Psoas muscle (tissue), 8 donors: ENCODE measurements around the gene RILPL2. TPM values are rescaled to one million over a fixed set of nuclear protein-coding genes. Genes with fewer than 3 reads are reported as not detected.
"Not testable (repeated sequence)": the region's sequence is repeated elsewhere in the genome, so short reads cannot be mapped to it uniquely, and the experiment has no call there.

Source experiments
- ATAC-seq, 4 donors: fragments of 200-7000 bp; cut with Tn5 transposase; one replicate each; pipeline ENCODE4 v1.9.1; 2020; ENCODE audit warnings: moderate library complexity in 3 of 4, mild to moderate bottlenecking in 2 of 4
- DNase-seq, 2 donors: peaks; one replicate each; pipeline ENCODE4 v3.0.0-alpha.2; 2020
- H3K27ac ChIP-seq: fragments of 200-600 bp; one replicate; pipeline ENCODE4 v1.8.0; 2022
- H3K27me3 ChIP-seq, 3 donors: fragments of 200-600 bp in 1 of 3; one replicate each; pipeline versions ENCODE4 v1.6.1 to v1.8.0; 2013 to 2022; ENCODE audit warnings: low read length in 2 of 3, mild to moderate bottlenecking in 2 of 3, moderate library complexity in 1 of 3; ENCODE audit not compliant: insufficient read depth in 3 of 3
- H3K36me3 ChIP-seq, 2 donors: fragments of 200-600 bp in 1 of 2; one replicate each; pipeline versions ENCODE4 v1.6.1 to v1.8.0; 2013 to 2022; ENCODE audit warnings: low read depth in 1 of 2, mild to moderate bottlenecking in 1 of 2, moderate library complexity in 1 of 2; ENCODE audit not compliant: insufficient read depth in 1 of 2
- H3K4me1 ChIP-seq: fragments of 200-600 bp; one replicate; pipeline ENCODE4 v1.8.0; 2022
- H3K4me3 ChIP-seq: fragments of 200-600 bp; one replicate; pipeline ENCODE4 v1.8.0; 2022; ENCODE audit warnings: mild to moderate bottlenecking
- H3K9me3 ChIP-seq: fragments of 200-600 bp; one replicate; pipeline ENCODE4 v1.8.0; 2022
- WGBS, 3 donors: extraction: QIAGEN DNeasy Blood & Tissue Kit; methylation state at CpG; one replicate each; pipeline versions ENCODE4 v1.1.6 to v1.1.7; 2013; 5-methylcytosine and 5-hydroxymethylcytosine counted together
- intact Hi-C, 2 donors: fragments of 100-400 bp; cut with DNase I; formaldehyde crosslinking; loops; one replicate each; pipeline versions ENCODE4 v1.11.0 to v1.14.2; 2022
- long read RNA-seq, 2 donors: library from polyadenylated mRNA; unstranded; transcript quantifications; one replicate each; pipeline ENCODE4 v2.0.0, GENCODE V29; 2021
- polyA plus RNA-seq, 3 donors: library from polyadenylated mRNA; stranded (reverse); fragments of 200-250 nt; gene quantifications; one replicate each; pipeline ENCODE4 v1.2.3, GENCODE V29; 2013
- total RNA-seq, 4 donors: library from RNA; stranded (reverse); fragmentation: NEBNext Ultra II Directional in 2 of 4; extraction: Animal tissue kit (Norgen Biotek cat#: 25700) in 2 of 4; gene quantifications; one replicate each; pipeline versions ENCODE4 v1.2.1 to v1.2.4, GENCODE V29; 2021 to 2023
- TF ChIP-seq, protein P1 (sequence below): fragments of 200-600 bp; IDR thresholded peaks from one replicate; pipeline ENCODE4 v1.8.0; 2022; ENCODE audit warnings: antibody characterized with exemption
- donor health status: healthy with polysubstance abuse.
- donor health status: DM: no; HTN: no; CAD: no; lungs with moderate emphysema.
- donor health status: Bipolar disorder and iron deficiency.
- donor health status: healthy.
- donor health status: DM: yes; HTN: yes; CAD: no.
- donor health status: DM: no; HTN: no; CAD: no.
- donor health status: DM: no; HTN: no; CAD: no.
- donor health status: DM: yes; HTN: yes; CAD: no.

Gene RILPL2
- total RNA-seq = 1 to 10 TPM in 3 of 4 donors, under 1 TPM in 1; 0.69 to 1.2 (median 1.1) TPM
- 1 to 10 TPM; 1.1 to 1.6 (median 1.2) TPM for polyA plus RNA-seq
- long read RNA-seq, donor 1, full-length matches to known transcripts = 1 of 4 reads
- long read RNA-seq, donor 1, partial matches to known transcripts = 1 of 4 reads
- long read RNA-seq, donor 1, other reads (novel, unspliced or antisense) = 2 of 4 reads
- long read RNA-seq, donor 2, full-length matches to known transcripts = 5 of 9 reads
- long read RNA-seq, donor 2, partial matches to known transcripts = 2 of 9 reads
- long read RNA-seq, donor 2, other reads (novel, unspliced or antisense) = 2 of 9 reads

GRCh38 chr12:123436017-123436964 lies at the start of gene RILPL2:
TSS of gene RILPL2 (minus strand) at chr12:123436684. CDS start at chr12:123436420, 264 bp downstream.
- ATAC-seq (peak; percentile 91 to 97 (median 94)), DNase-seq (peak; percentile 89 to 94)
- Histone ChIP-seq H3K4me3 (peak within 1 kb of the TSS; percentile 84), H3K27ac (peak within 1 kb of the TSS; percentile 68), H3K27me3 (no peaks in the 10 kb centered on the region), H3K36me3 (no peaks in the 10 kb centered on the region), H3K9me3 (no peaks in the 10 kb centered on the region), H3K4me1 (no peaks in the 10 kb centered on the region)
- WGBS, 3 donors = 3% methylated on average over 63 to 69 of the region's 69 CpGs
- intact Hi-C loops = loop anchor here in 1 of 2 donors (10.0 kb wide), 1 partner anchor 119 kb away; no protein-coding TSS in a partner anchor
- TF ChIP-seq, protein P1, sequence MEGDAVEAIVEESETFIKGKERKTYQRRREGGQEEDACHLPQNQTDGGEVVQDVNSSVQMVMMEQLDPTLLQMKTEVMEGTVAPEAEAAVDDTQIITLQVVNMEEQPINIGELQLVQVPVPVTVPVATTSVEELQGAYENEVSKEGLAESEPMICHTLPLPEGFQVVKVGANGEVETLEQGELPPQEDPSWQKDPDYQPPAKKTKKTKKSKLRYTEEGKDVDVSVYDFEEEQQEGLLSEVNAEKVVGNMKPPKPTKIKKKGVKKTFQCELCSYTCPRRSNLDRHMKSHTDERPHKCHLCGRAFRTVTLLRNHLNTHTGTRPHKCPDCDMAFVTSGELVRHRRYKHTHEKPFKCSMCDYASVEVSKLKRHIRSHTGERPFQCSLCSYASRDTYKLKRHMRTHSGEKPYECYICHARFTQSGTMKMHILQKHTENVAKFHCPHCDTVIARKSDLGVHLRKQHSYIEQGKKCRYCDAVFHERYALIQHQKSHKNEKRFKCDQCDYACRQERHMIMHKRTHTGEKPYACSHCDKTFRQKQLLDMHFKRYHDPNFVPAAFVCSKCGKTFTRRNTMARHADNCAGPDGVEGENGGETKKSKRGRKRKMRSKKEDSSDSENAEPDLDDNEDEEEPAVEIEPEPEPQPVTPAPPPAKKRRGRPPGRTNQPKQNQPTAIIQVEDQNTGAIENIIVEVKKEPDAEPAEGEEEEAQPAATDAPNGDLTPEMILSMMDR = no peak

DNA sequence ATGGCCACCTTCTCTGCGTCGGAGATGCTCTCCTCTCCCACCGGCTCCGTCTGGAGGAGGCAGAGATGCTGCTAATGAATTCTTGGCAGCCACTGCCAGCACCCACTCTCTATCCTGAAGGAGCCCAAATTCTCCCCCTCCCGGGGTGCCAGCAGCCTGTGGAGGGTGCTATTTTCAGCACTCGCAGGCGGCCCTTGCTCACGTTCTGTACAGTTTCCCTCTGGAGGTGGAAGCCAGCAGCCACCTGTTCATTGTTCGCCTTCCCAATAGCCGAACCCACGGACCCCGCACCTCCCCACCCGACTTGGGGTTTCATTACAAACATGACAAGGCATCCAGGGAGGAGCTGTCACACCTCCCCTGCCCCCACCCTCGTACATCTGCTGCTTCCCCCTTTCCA lies 49.3 kb upstream of the RILPL2 start:
- intact Hi-C loops = no loop called here
- Histone ChIP-seq H3K27ac (peak overlapping the region; percentile 58), H3K27me3 (no peaks in the 10 kb centered on the region), H3K4me3 (no peak overlapping the region), H3K36me3 (peaks cover 0 to 44% of the 10 kb centered on the region in 2 donors), H3K4me1 (peaks cover 4% of the 10 kb centered on the region), H3K9me3 (no peaks in the 10 kb centered on the region)
- peak in 1 of 4 donors; percentile 32 for ATAC-seq
- 58 to 70% (median 64%) methylated on average over 12 to 14 of the region's 14 CpGs for WGBS, 3 donors
- TF ChIP-seq, protein P1 = no peak
- DNase-seq = peak in 1 of 2 donors; percentile 55

GRCh38 chr12:123483602-123484248 lies 47.2 kb upstream of the RILPL2 start:
- intact Hi-C loops = loop anchor here in 1 of 2 donors (5.0 kb wide), 1 partner anchor 39 kb away; no protein-coding TSS in a partner anchor
- H3K4me3 ChIP-seq = no peak overlapping the region
- H3K27me3 ChIP-seq = no peaks in the 10 kb centered on the region
- WGBS, 3 donors = 72 to 81% (median 77%) methylated on average over 18 of the region's 18 CpGs
- peaks cover 21% of the 10 kb centered on the region for H3K4me1 ChIP-seq
- no peak for ATAC-seq
- no peaks in the 10 kb centered on the region for H3K9me3 ChIP-seq
- TF ChIP-seq, protein P1 = no peak
- H3K27ac ChIP-seq = peak overlapping the region; percentile 46
- DNase-seq = peak in 1 of 2 donors; percentile 45
- peaks cover 0 to 44% of the 10 kb centered on the region in 2 donors for H3K36me3 ChIP-seq

GRCh38 chr12:123482876-123483275 lies 46.4 kb upstream of the RILPL2 start:
- Histone ChIP-seq H3K27me3 (no peaks in the 10 kb centered on the region), H3K9me3 (no peaks in the 10 kb centered on the region), H3K36me3 (peaks cover 0 to 44% of the 10 kb centered on the region in 2 donors), H3K4me1 (peaks cover 29% of the 10 kb centered on the region), H3K27ac (peak overlapping the region; percentile 11), H3K4me3 (no peak overlapping the region)
- TF ChIP-seq, protein P1 = no peak
- ATAC-seq (no peak), DNase-seq (peak in 1 of 2 donors; percentile 10)
- 79 to 83% (median 80%) methylated on average over 6 of the region's 6 CpGs for WGBS, 3 donors
- intact Hi-C loops = loop anchor here in 1 of 2 donors (5.0 kb wide), 1 partner anchor 39 kb away; no protein-coding TSS in a partner anchor

DNA sequence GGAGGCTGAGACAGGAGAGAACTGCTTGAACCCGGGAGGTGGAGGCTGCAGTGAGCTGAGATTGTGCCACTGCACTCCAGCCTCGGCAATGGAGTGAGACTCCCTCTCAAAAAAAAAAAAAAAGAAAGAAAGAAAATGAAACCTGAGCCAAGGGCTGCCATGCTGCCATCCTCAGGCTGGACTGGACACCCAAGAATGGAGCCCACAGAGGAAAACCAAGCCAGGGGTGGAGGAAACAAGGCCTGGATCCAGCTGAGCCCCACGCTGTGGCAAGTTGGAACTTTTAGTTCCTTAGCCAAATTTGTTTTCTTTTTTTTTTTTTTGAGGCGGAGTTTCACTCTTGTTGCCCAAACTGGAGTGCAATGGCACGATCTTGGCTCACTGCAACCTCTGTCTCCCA lies 44.8 kb upstream of the RILPL2 start:
- WGBS, 3 donors = 75 to 95% (median 83%) methylated on average over 5 of the region's 5 CpGs
- intact Hi-C loops = loop anchor here in 1 of 2 donors (5.0 kb wide), 1 partner anchor 41 kb away; no protein-coding TSS in a partner anchor
- not testable (repeated sequence) for H3K27me3 ChIP-seq, H3K4me3 ChIP-seq, DNase-seq, H3K9me3 ChIP-seq, ATAC-seq
- H3K27ac ChIP-seq = peak overlapping the region; percentile 97
- H3K4me1 ChIP-seq = peaks cover 29% of the 10 kb centered on the region
- H3K36me3 ChIP-seq = peaks cover 3 to 34% of the 10 kb centered on the region in 2 donors
